HG03045 (cell line): Measurements from ENCODE around the gene PSD2.
A peak's percentile ranks its signal among the peaks of the same experiment; 100 is the strongest.

Experiments used
- ATAC-seq: cut with Tn5 transposase; IDR thresholded peaks from one replicate; pipeline ENCODE4 v1.9.1; 2021; ENCODE audit warnings: mild to moderate bottlenecking, moderate library complexity; ENCODE audit not compliant: unreplicated experiment

Gene PSD2

GRCh38 chr5:139835656-139836055 is 40.0 kb downstream of the PSD2 start:
- no peak for ATAC-seq

GRCh38 chr5:139836469-139837208 is 41.0 kb downstream of the PSD2 start:
- ATAC-seq, result no peak

- ATAC-seq, result no peak
Observed at GRCh38 chr5:139837711-139838380, 42.2 kb downstream of the PSD2 start.

- no peak for ATAC-seq
Observed at GRCh38 chr5:139838381-139839197, 43.0 kb downstream of the PSD2 start.

- ATAC-seq, result no peak
Observed at GRCh38 chr5:139839232-139839815, 43.7 kb downstream of the PSD2 start.

GRCh38 chr5:139839918-139840317 is 44.3 kb downstream of the PSD2 start:
- ATAC-seq, result no peak

GRCh38 chr5:139841549-139841948 is 45.9 kb downstream of the PSD2 start:
- no peak for ATAC-seq

GRCh38 chr5:139842321-139842720 is 46.7 kb downstream of the PSD2 start:
- ATAC-seq, result no peak

GRCh38 chr5:139843991-139844390 is 48.4 kb downstream of the PSD2 start:
- no peak for ATAC-seq

GRCh38 chr5:139844472-139845145 is 49.0 kb downstream of the PSD2 start:
- no peak for ATAC-seq

GRCh38 chr5:139845846-139846681 is 50.5 kb downstream of the PSD2 start:
- ATAC-seq, result no peak

GRCh38 chr5:139847091-139847490 is 51.5 kb downstream of the PSD2 start:
- no peak for ATAC-seq

- peak; percentile 69 for ATAC-seq
Observed at GRCh38 chr5:139847790-139848507, 52.3 kb downstream of the PSD2 start.

- ATAC-seq, result peak; percentile 16
Observed at GRCh38 chr5:139848508-139849100, 53.0 kb downstream of the PSD2 start.

- ATAC-seq, result no peak
Observed at GRCh38 chr5:139849501-139849900, 53.9 kb downstream of the PSD2 start.

GRCh38 chr5:139849942-139850341 is 54.3 kb downstream of the PSD2 start:
- ATAC-seq, result no peak

- no peak for ATAC-seq
Observed at GRCh38 chr5:139850423-139851016, 54.9 kb downstream of the PSD2 start.

- ATAC-seq, result no peak
Observed at GRCh38 chr5:139851558-139851957, 56.0 kb downstream of the PSD2 start.
